MV-4-11 (cell line): ENCODE measurements around the gene TCL1A.
"Not testable (repeated sequence)": the region's sequence is repeated elsewhere in the genome, so short reads cannot be mapped to it uniquely, and the experiment has no call there.

Experiments
- DNase-seq: peaks from one replicate; lab custom pipeline; 2025; lab: John Stamatoyannopoulos, UW

Gene TCL1A

GRCh38 chr14:95677179-95677835 lies 36.6 kb downstream of the TCL1A start:
- DNase-seq, result no peak

GRCh38 chr14:95675486-95675885 lies 38.4 kb downstream of the TCL1A start:
- DNase-seq, result no peak

GRCh38 chr14:95674613-95675012 lies 39.3 kb downstream of the TCL1A start:
- no peak for DNase-seq

- DNase-seq, result no peak
Observed at GRCh38 chr14:95668235-95668772, 45.6 kb downstream of the TCL1A start.

GRCh38 chr14:95667249-95667693 lies 46.7 kb downstream of the TCL1A start:
- no peak for DNase-seq

- DNase-seq, result no peak
Observed at GRCh38 chr14:95666450-95666849, 47.5 kb downstream of the TCL1A start.

- not testable (repeated sequence) for DNase-seq
Observed at GRCh38 chr14:95665530-95665929, 48.4 kb downstream of the TCL1A start.

- DNase-seq, result no peak
Observed at GRCh38 chr14:95664546-95664945, 49.4 kb downstream of the TCL1A start.

GRCh38 chr14:95664066-95664465 lies 49.9 kb downstream of the TCL1A start:
- no peak for DNase-seq

- DNase-seq, result no peak
Observed at GRCh38 chr14:95663226-95663797, 50.6 kb downstream of the TCL1A start.

- no peak for DNase-seq
Observed at GRCh38 chr14:95662376-95663186, 51.3 kb downstream of the TCL1A start.

- no peak for DNase-seq
Observed at GRCh38 chr14:95660651-95661515, 53.0 kb downstream of the TCL1A start.

- no peak for DNase-seq
Observed at GRCh38 chr14:95659990-95660385, 53.9 kb downstream of the TCL1A start.
